H54 (cell line): Measurements from ENCODE around the gene SFXN5.
A peak's percentile ranks its signal among the peaks of the same experiment; 100 is the strongest.
"Not testable (repeated sequence)": the region's sequence is repeated elsewhere in the genome, so short reads cannot be mapped to it uniquely, and the experiment has no call there.

Experiments
- DNase-seq: peaks from one replicate; pipeline ENCODE4 v3.0.0; 2011; ENCODE audit warnings: low spot score, mixed read lengths; ENCODE audit not compliant: insufficient read length
- FAIRE-seq: peaks from 3 replicates; lab custom pipeline; 2011; peaks lifted over from hg19 to GRCh38; lab: Jason Lieb, UNC
- POLR2A ChIP-seq: IDR thresholded peaks from 2 replicates; pipeline ENCODE4 v1.6.1; 2011; ENCODE audit warnings: low read depth, mild to moderate bottlenecking, low read length

Gene SFXN5

GRCh38 chr2:73071360-73072128 lies at the start of gene SFXN5:
Gene SFXN5 (minus strand): TSS chr2:73071712. CDS start chr2:73071705, 7 bp downstream.
- TF ChIP-seq POLR2A = peak; percentile 38; the same call in 1 of the 2 replicates
- DNase-seq (peak; percentile 95), FAIRE-seq (no peak)

- not testable (repeated sequence) for DNase-seq, FAIRE-seq
Measured at GRCh38 chr2:73119611-73120239, 48.2 kb upstream of the SFXN5 start.

- FAIRE-seq (no peak), DNase-seq (no peak)
- no peak for TF ChIP-seq POLR2A
Measured at GRCh38 chr2:73117441-73117840, 45.9 kb upstream of the SFXN5 start.

- DNase-seq = no peak
- no peak for FAIRE-seq
- TF ChIP-seq POLR2A = no peak
Measured at GRCh38 chr2:73116182-73116960, 44.9 kb upstream of the SFXN5 start.

- FAIRE-seq (no peak), DNase-seq (no peak)
- no peak for TF ChIP-seq POLR2A
Measured at GRCh38 chr2:73114273-73114867, 42.9 kb upstream of the SFXN5 start.

- peak; percentile 53 for TF ChIP-seq POLR2A
- FAIRE-seq = no peak
- DNase-seq = peak; percentile 79
Measured at GRCh38 chr2:73112913-73113854, 41.7 kb upstream of the SFXN5 start, which contains the start of gene RAB11FIP5. Gene RAB11FIP5 (minus strand): TSS chr2:73112948. CDS start chr2:73112777, 171 bp downstream.

- TF ChIP-seq POLR2A = peak; percentile 50; the same call in 1 of the 2 replicates
- DNase-seq = no peak
- FAIRE-seq = no peak
Measured at GRCh38 chr2:73112026-73112912, 40.8 kb upstream of the SFXN5 start.

GRCh38 chr2:73111073-73112025 lies 39.8 kb upstream of the SFXN5 start:
- DNase-seq (peak; percentile 62), FAIRE-seq (no peak)

GRCh38 chr2:73110168-73111072 lies 38.9 kb upstream of the SFXN5 start:
- peak; percentile 11 for FAIRE-seq
- no peak for TF ChIP-seq POLR2A
- no peak for DNase-seq

More at GRCh38 chr2:73111073-73112025, 39.8 kb upstream of the SFXN5 start:
- TF ChIP-seq POLR2A = 0 out of 2 replicates have a peak, but pooled peaks have one; percentile 23

- DNase-seq (no peak), FAIRE-seq (no peak)
- TF ChIP-seq POLR2A = no peak
Measured at GRCh38 chr2:73109431-73110167, 38.1 kb upstream of the SFXN5 start.
